T follicular helper cell (primary cell): ENCODE data around the gene ACADM.
"Not testable (repeated sequence)": the region's sequence is repeated elsewhere in the genome, so short reads cannot be mapped to it uniquely, and the experiment has no call there.

ENCODE experiments used
- DNase-seq: peaks from one replicate; pipeline ENCODE4 v3.0.0-alpha.2; 2020; ENCODE audit warnings: low read depth

The ACADM gene

GRCh38 chr1:75736016-75736415 is 11.5 kb downstream of the ACADM start:
- DNase-seq, result no peak

- DNase-seq, result no peak
Measured at GRCh38 chr1:75742047-75742625, 17.6 kb downstream of the ACADM start.

GRCh38 chr1:75745276-75745675 is 20.8 kb downstream of the ACADM start:
- DNase-seq, result no peak

- DNase-seq, result not testable (repeated sequence)
Measured at GRCh38 chr1:75757210-75757609, 32.7 kb downstream of the ACADM start.

GRCh38 chr1:75758543-75758942 is 34.0 kb downstream of the ACADM start:
- DNase-seq, result not testable (repeated sequence)

GRCh38 chr1:75764057-75764655 is 39.6 kb downstream of the ACADM start:
- no peak for DNase-seq

GRCh38 chr1:75765697-75766355 is 41.3 kb downstream of the ACADM start:
- no peak for DNase-seq

- DNase-seq, result no peak
Measured at GRCh38 chr1:75768016-75768415, 43.5 kb downstream of the ACADM start.

GRCh38 chr1:75770761-75771160 is 46.3 kb downstream of the ACADM start:
- DNase-seq, result no peak

- no peak for DNase-seq
Measured at GRCh38 chr1:75771978-75772377, 47.5 kb downstream of the ACADM start.

- not testable (repeated sequence) for DNase-seq
Measured at GRCh38 chr1:75777812-75778211, 53.3 kb downstream of the ACADM start.

- DNase-seq, result not testable (repeated sequence)
Measured at GRCh38 chr1:75778694-75779093, 54.2 kb downstream of the ACADM start.

GRCh38 chr1:75780183-75780582 is 55.7 kb downstream of the ACADM start:
- DNase-seq, result not testable (repeated sequence)

GRCh38 chr1:75783920-75784319 is 59.4 kb downstream of the ACADM start:
- not testable (repeated sequence) for DNase-seq

- DNase-seq, result no peak
Measured at GRCh38 chr1:75785320-75785982, 60.9 kb downstream of the ACADM start.

GRCh38 chr1:75785983-75786853 is 61.7 kb downstream of the ACADM start, which contains the start of gene RABGGTB:
TSS of gene RABGGTB (plus strand) at chr1:75786256. CDS start at chr1:75786272, 16 bp downstream.
- peak; percentile 88 for DNase-seq

- no peak for DNase-seq
Measured at GRCh38 chr1:75786901-75787493, 62.5 kb downstream of the ACADM start.

- no peak for DNase-seq
Measured at GRCh38 chr1:75787524-75787923, 63.0 kb downstream of the ACADM start.

- no peak for DNase-seq
Measured at GRCh38 chr1:75789988-75790387, 65.5 kb downstream of the ACADM start.

GRCh38 chr1:75791022-75791421 is 66.5 kb downstream of the ACADM start:
- DNase-seq, result no peak

GRCh38 chr1:75792091-75792490 is 67.6 kb downstream of the ACADM start:
- DNase-seq, result no peak
